H1 (cell line): ENCODE measurements around the gene WFDC10B. TPM values are rescaled to one million over a fixed set of nuclear protein-coding genes. Genes with fewer than 3 reads are reported as not detected.

Source experiments
- CTCF ChIA-PET: fragments of 300-600 bp; sonication (Branson Sonifier 250); formaldehyde crosslinking; loops from one replicate; lab custom pipeline; 2021; ENCODE audit not compliant: partially characterized antibody; lab: Charles Lee
- POLR2A ChIA-PET: fragments of 300-600 bp; sonication (Branson Sonifier 250); formaldehyde crosslinking; loops from one replicate; lab custom pipeline; 2021; ENCODE audit warnings: inconsistent platforms; ENCODE audit not compliant: partially characterized antibody; lab: Charles Lee
- DNase-seq, 2 experiments: peaks; one replicate each; pipeline versions ENCODE4 v3.0.0 to v3.0.0-alpha.2; 2010 to 2022; ENCODE audit warnings: low spot score in 2 of 2, low read depth in 1 of 2, mixed read lengths in 1 of 2
- FAIRE-seq: peaks from 2 replicates; lab custom pipeline; 2011; peaks lifted over from hg19 to GRCh38; lab: Jason Lieb, UNC
- H2AFZ ChIP-seq: 2 replicates; pipeline ENCODE4 v1.8.1; 2012; ENCODE audit warnings: low read length, inconsistent platforms
- H2AK5ac ChIP-seq: 2 replicates; pipeline ENCODE4 v1.6.1; 2013; ENCODE audit warnings: low read depth, low read length
- H2BK120ac ChIP-seq: replicated peaks from 2 replicates; pipeline ENCODE3; 2013; ENCODE audit warnings: low read depth, low read length, inconsistent platforms
- H2BK12ac ChIP-seq: 2 replicates; pipeline ENCODE4 v1.6.1; 2013; ENCODE audit warnings: low read depth, low read length
- H2BK15ac ChIP-seq: 2 replicates; pipeline ENCODE4 v1.6.1; 2013; ENCODE audit warnings: low read length
- H2BK20ac ChIP-seq: 2 replicates; pipeline ENCODE4 v1.6.1; 2013; ENCODE audit warnings: low read length
- H2BK5ac ChIP-seq: 2 replicates; pipeline ENCODE4 v1.6.1; 2013; ENCODE audit warnings: low read depth, low read length
- H3K14ac ChIP-seq: 2 replicates; pipeline ENCODE4 v1.6.1; 2013; ENCODE audit warnings: inconsistent platforms; ENCODE audit not compliant: insufficient read length
- H3K18ac ChIP-seq: 2 replicates; pipeline ENCODE4 v1.6.1; 2013; ENCODE audit warnings: low read length; ENCODE audit errors: extremely low read depth
- H3K23ac ChIP-seq: 2 replicates; pipeline ENCODE4 v1.6.1; 2013; ENCODE audit warnings: inconsistent platforms; ENCODE audit not compliant: insufficient read length
- H3K23me2 ChIP-seq: 2 replicates; pipeline ENCODE4 v1.6.1; 2013; ENCODE audit warnings: low read depth, low read length
- H3K27ac ChIP-seq: 2 replicates; pipeline ENCODE4 v1.6.1; 2011; ENCODE audit warnings: low read depth, low read length, inconsistent platforms
- H3K27me3 ChIP-seq, 4 experiments: replicated peaks in 1 of 4; 1 replicate in 1 of 4; 2 replicates in 3 of 4; pipeline versions ENCODE4 v1.6.1 to v1.8.1; 2011 to 2013; ENCODE audit warnings: low read length in 3 of 4, mild to moderate bottlenecking in 3 of 4, inconsistent platforms in 2 of 4, mixed read lengths in 2 of 4, moderate library complexity in 1 of 4; ENCODE audit not compliant: control insufficient read depth in 3 of 4, insufficient read depth in 3 of 4; ENCODE audit errors: extremely low read depth in 1 of 4
- H3K36me3 ChIP-seq, 4 experiments: 2 replicates each; pipeline versions ENCODE4 v1.6.1 to v1.8.1; 2011 to 2013; ENCODE audit warnings: mild to moderate bottlenecking in 4 of 4, low read length in 3 of 4, moderate library complexity in 2 of 4, control low read depth in 1 of 4, inconsistent platforms in 1 of 4; ENCODE audit not compliant: insufficient read depth in 4 of 4, control insufficient read depth in 2 of 4
- H3K4ac ChIP-seq: replicated peaks from 2 replicates; pipeline ENCODE3; 2013; ENCODE audit warnings: low read length, low read depth, mixed read lengths, inconsistent platforms; ENCODE audit not compliant: insufficient read length
- H3K4me1 ChIP-seq, 4 experiments: replicated peaks in 1 of 4; 1 replicate in 1 of 4; 2 replicates in 3 of 4; pipeline versions ENCODE4 v1.6.1 to v1.8.1; 2011 to 2013; ENCODE audit warnings: low read length in 3 of 4, inconsistent platforms in 2 of 4, mixed read lengths in 1 of 4; ENCODE audit not compliant: insufficient read depth in 4 of 4, control insufficient read depth in 3 of 4
- H3K4me2 ChIP-seq, 2 experiments: 2 replicates each; pipeline versions ENCODE4 v1.6.1 to v1.8.1; 2011 to 2013; ENCODE audit warnings: low read depth in 2 of 2, low read length in 2 of 2, control low read depth in 1 of 2, inconsistent platforms in 1 of 2, mild to moderate bottlenecking in 1 of 2; ENCODE audit not compliant: insufficient read depth in 1 of 2
- H3K4me3 ChIP-seq, 4 experiments: fragments of 200-600, 300-600 bp in 1 of 4; sonication (generic), shearing (Covaris generic), sonication (Bioruptor Twin) in 1 of 4; 2 replicates each; pipeline versions ENCODE4 v1.5.1 to v1.8.1; 2011 to 2016; ENCODE audit warnings: low read length in 4 of 4, low read depth in 3 of 4, control low read depth in 2 of 4, inconsistent platforms in 2 of 4, mild to moderate bottlenecking in 2 of 4, mixed read lengths in 1 of 4, moderate library complexity in 1 of 4; ENCODE audit not compliant: insufficient read depth in 2 of 4; ENCODE audit errors: extremely low read depth in 1 of 4
- H3K56ac ChIP-seq: replicated peaks from 2 replicates; pipeline ENCODE3; 2013; ENCODE audit warnings: low read depth, mild to moderate bottlenecking, mixed read lengths, low read length, inconsistent platforms; ENCODE audit not compliant: insufficient read length
- H3K79me1 ChIP-seq: 2 replicates; pipeline ENCODE4 v1.6.1; 2013; ENCODE audit warnings: low read depth, low read length, control low read depth
- H3K79me2 ChIP-seq, 2 experiments: 2 replicates each; pipeline versions ENCODE4 v1.6.1 to v1.8.1; 2012 to 2013; ENCODE audit warnings: low read length in 2 of 2, mild to moderate bottlenecking in 2 of 2, inconsistent platforms in 1 of 2; ENCODE audit not compliant: insufficient read depth in 2 of 2, control insufficient read depth in 1 of 2
- H3K9ac ChIP-seq, 4 experiments: replicated peaks in 1 of 4; 1 replicate in 1 of 4; 2 replicates in 3 of 4; pipeline versions ENCODE4 v1.6.1 to v1.8.1; 2011 to 2013; ENCODE audit warnings: low read depth in 3 of 4, low read length in 3 of 4, control low read depth in 2 of 4, mild to moderate bottlenecking in 2 of 4, moderate library complexity in 2 of 4, inconsistent platforms in 1 of 4; ENCODE audit errors: extremely low read depth in 1 of 4
- H3K9me3 ChIP-seq, 2 experiments: 2 replicates each; pipeline versions ENCODE4 v1.6.1 to v1.8.1; 2012 to 2013; ENCODE audit warnings: mild to moderate bottlenecking in 2 of 2, moderate library complexity in 2 of 2, control low read depth in 1 of 2, inconsistent platforms in 1 of 2, low read depth in 1 of 2, low read length in 1 of 2, mixed read lengths in 1 of 2; ENCODE audit not compliant: insufficient read depth in 2 of 2
- H4K20me1 ChIP-seq, 2 experiments: replicated peaks in 1 of 2; 2 replicates each; pipeline versions ENCODE3 to v1.8.1; 2011 to 2013; ENCODE audit warnings: inconsistent platforms in 2 of 2, low read length in 2 of 2, mild to moderate bottlenecking in 1 of 2; ENCODE audit not compliant: insufficient read depth in 2 of 2, control insufficient read depth in 1 of 2
- H4K5ac ChIP-seq: 2 replicates; pipeline ENCODE4 v1.6.1; 2013; ENCODE audit warnings: low read length, low read depth, mixed read lengths, inconsistent platforms; ENCODE audit not compliant: insufficient read length
- H4K8ac ChIP-seq: 2 replicates; pipeline ENCODE4 v1.8.0; 2013; ENCODE audit warnings: mild to moderate bottlenecking, moderate library complexity, low read length, inconsistent platforms; ENCODE audit not compliant: insufficient read depth; ENCODE audit errors: extremely low read depth
- H4K91ac ChIP-seq: replicated peaks from 2 replicates; pipeline ENCODE3; 2013; ENCODE audit warnings: low read length, mixed read lengths, inconsistent platforms; ENCODE audit not compliant: insufficient read length
- CBX5 ChIP-seq: fragments of 300-800, 300-1000 bp; sonication (generic); IDR thresholded peaks from 2 replicates; pipeline ENCODE4 v1.7.1; 2016; ENCODE audit warnings: antibody characterized with exemption, low read length, low read depth
- CBX8 ChIP-seq: fragments of 300-800, 300-1000 bp; sonication (generic); IDR thresholded peaks from 2 replicates; pipeline ENCODE4 v1.7.1; 2016; ENCODE audit warnings: low read depth, low read length, borderline replicate concordance
- HDAC6 ChIP-seq: IDR thresholded peaks from one replicate; pipeline ENCODE4 v1.7.1; 2012; ENCODE audit warnings: low read depth, mild to moderate bottlenecking, inconsistent platforms, low read length, moderate library complexity
- KDM4A ChIP-seq: IDR thresholded peaks from one replicate; pipeline ENCODE4 v1.7.1; 2012; ENCODE audit warnings: low read depth, mild to moderate bottlenecking, moderate library complexity, low read length, inconsistent platforms; ENCODE audit not compliant: severe bottlenecking
- TAF7 ChIP-seq: optimal IDR thresholded peaks from 2 replicates; pipeline ENCODE3; 2011; ENCODE audit warnings: low read depth, mild to moderate bottlenecking, inconsistent platforms, low read length, moderate library complexity, borderline replicate concordance
- polyA plus RNA-seq, 7 experiments: library from polyadenylated mRNA; depleted of rRNA in 3 of 7; stranded (reverse) in 5 of 7; unstranded in 2 of 7; fragments of >200 nt in 5 of 7; fragments of 200-250 nt in 2 of 7; gene quantifications; 1 replicate in 5 of 7; 2 replicates in 1 of 7; 4 replicates in 1 of 7; pipeline versions ENCODE4 v1.2.1 to v1.2.3, GENCODE V29; 2011 to 2013; ENCODE audit warnings: missing spikeins in 2 of 7, mixed read lengths in 2 of 7
- total RNA-seq: library from RNA; stranded (reverse); fragmentation: NEBNext Ultra II Directional; extraction: Animal tissue kit (Norgen Biotek cat#: 25700); gene quantifications from 2 replicates; pipeline ENCODE4 v1.2.1, GENCODE V29; 2021

Gene WFDC10B
- total and polyA plus RNA-seq, 2 of the 8 experiments (the other 6 are each of a cell fraction or from before 2014, with no cell fraction given) = 0.21 to 0.54 TPM

DNA sequence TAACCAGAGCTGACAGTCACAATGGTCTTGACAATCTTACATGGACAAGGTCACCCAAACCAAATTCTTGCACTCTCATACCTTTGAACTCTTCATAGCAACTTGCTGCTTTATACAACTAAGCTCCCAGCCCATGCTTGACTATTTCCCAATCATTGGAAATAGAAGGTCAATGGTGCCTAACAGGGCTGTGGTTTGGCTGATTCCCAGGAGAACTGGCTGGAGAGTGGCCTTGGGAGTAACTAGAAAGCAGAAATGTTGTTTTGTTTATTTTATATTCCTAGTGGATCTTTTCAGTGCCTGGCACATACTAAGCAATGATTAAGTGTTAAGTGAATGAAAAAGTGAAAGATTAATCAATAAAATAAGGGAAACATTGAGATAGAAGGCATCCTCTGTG lies 20.3 kb upstream of the WFDC10B start:
- Histone ChIP-seq H3K27me3 (no peaks in the 10 kb centered on the region), H3K9ac (no peak overlapping the region), H3K4me2 (no peak overlapping the region), H3K14ac (no peak overlapping the region), H3K23me2 (no peaks in the 10 kb centered on the region), H2BK12ac (no peak overlapping the region), H3K4me3 (no peak overlapping the region), H3K18ac (no peak overlapping the region), H3K27ac (no peak overlapping the region), H3K23ac (no peak overlapping the region), H2BK15ac (no peak overlapping the region), H2BK120ac (no peak overlapping the region), H4K91ac (no peak overlapping the region), H2BK5ac (no peak overlapping the region), H4K20me1 (no peaks in the 10 kb centered on the region), H3K79me1 (no peaks in the 10 kb centered on the region), H2AK5ac (no peak overlapping the region), H4K5ac (no peak overlapping the region), H2BK20ac (no peak overlapping the region), H3K4ac (no peak overlapping the region), H2AFZ (no peak overlapping the region), H3K56ac (no peak overlapping the region), H3K36me3 (no peaks in the 10 kb centered on the region), H3K79me2 (no peaks in the 10 kb centered on the region), H3K4me1 (no peaks in the 10 kb centered on the region), H4K8ac (no peak overlapping the region), H3K9me3 (no peaks in the 10 kb centered on the region)
- ChIA-PET POLR2A (no interaction called here), CTCF (interaction anchor here (1.4 to 1.6 kb wide), 2 partner anchors 39 to 45 kb away, joined by 3 read pairs; no protein-coding TSS in a partner anchor)
- FAIRE-seq (no peak), DNase-seq (no peak)
- no peak for TF ChIP-seq TAF7
- TF ChIP-seq CBX8 = no peak
- no peak for TF ChIP-seq HDAC6
- no peak for TF ChIP-seq KDM4A
- no peak for TF ChIP-seq CBX5
